CD14-positive monocyte (primary cell): ENCODE measurements around the gene FKBP9. TPM values are rescaled to one million over a fixed set of nuclear protein-coding genes. Genes with fewer than 3 reads are reported as not detected.

Experiments used
- DNase-seq, 3 donors: peaks; one replicate each; pipeline ENCODE4 v3.0.0-alpha.2; 2011 to 2022
- H2AFZ ChIP-seq: 2 replicates; pipeline ENCODE4 v1.6.0; 2012; ENCODE audit warnings: mild to moderate bottlenecking, low read depth, low read length, inconsistent platforms; ENCODE audit not compliant: insufficient read depth, poor library complexity, severe bottlenecking
- H3K27ac ChIP-seq, 2 donors: 1 replicate in 1 of 2; 2 replicates in 1 of 2; pipeline ENCODE4 v1.5.1; 2012 to 2013; ENCODE audit warnings: low read length in 2 of 2, control low read depth in 1 of 2, inconsistent platforms in 1 of 2, low read depth in 1 of 2, mild to moderate bottlenecking in 1 of 2
- H3K27me3 ChIP-seq, 2 donors: one replicate each; pipeline versions ENCODE4 v1.6.0 to v1.6.1; 2011 to 2013; ENCODE audit warnings: low read length in 2 of 2; ENCODE audit not compliant: control insufficient read depth in 2 of 2, insufficient read depth in 2 of 2
- H3K36me3 ChIP-seq, 2 donors: replicated peaks in 1 of 2; 1 replicate in 1 of 2; 2 replicates in 1 of 2; pipeline versions ENCODE4 v1.5.1 to v1.6.1; 2012 to 2013; ENCODE audit warnings: low read length in 2 of 2, control low read depth in 1 of 2, inconsistent platforms in 1 of 2, mild to moderate bottlenecking in 1 of 2; ENCODE audit not compliant: insufficient read depth in 2 of 2, control insufficient read depth in 1 of 2
- H3K4me1 ChIP-seq, 2 donors: 1 replicate in 1 of 2; 2 replicates in 1 of 2; pipeline versions ENCODE4 v1.5.1 to v1.6.1; 2012 to 2013; ENCODE audit warnings: low read length in 2 of 2, control low read depth in 1 of 2, inconsistent platforms in 1 of 2, mild to moderate bottlenecking in 1 of 2, moderate library complexity in 1 of 2; ENCODE audit not compliant: insufficient read depth in 2 of 2, control insufficient read depth in 1 of 2
- H3K4me2 ChIP-seq: replicated peaks from 2 replicates; pipeline ENCODE3; 2012; ENCODE audit warnings: low read length, moderate library complexity, mild to moderate bottlenecking; ENCODE audit not compliant: poor library complexity, severe bottlenecking; ENCODE audit errors: extremely low read depth
- H3K4me3 ChIP-seq, 3 experiments: fragments of 200-600 bp in 1 of 3; sonication (generic) in 1 of 3; replicated peaks in 1 of 3; 1 replicate in 2 of 3; 2 replicates in 1 of 3; pipeline ENCODE4 v1.5.1; 2011 to 2013; ENCODE audit warnings: low read length in 3 of 3, mild to moderate bottlenecking in 3 of 3, control low read depth in 2 of 3, low read depth in 2 of 3, inconsistent platforms in 1 of 3, moderate library complexity in 1 of 3
- H3K79me2 ChIP-seq: 2 replicates; pipeline ENCODE4 v1.6.0; 2012; ENCODE audit warnings: mild to moderate bottlenecking, control low read depth, inconsistent platforms, low read length, moderate library complexity; ENCODE audit not compliant: insufficient read depth
- H3K9ac ChIP-seq: 2 replicates; pipeline ENCODE4 v1.6.0; 2017; ENCODE audit warnings: low read length, mild to moderate bottlenecking; ENCODE audit not compliant: insufficient read depth, poor library complexity, severe bottlenecking
- H3K9me3 ChIP-seq, 2 donors: replicated peaks in 1 of 2; 1 replicate in 1 of 2; 2 replicates in 1 of 2; pipeline versions ENCODE4 v1.5.1 to v1.6.1; 2012 to 2013; ENCODE audit warnings: low read length in 2 of 2, control low read depth in 1 of 2; ENCODE audit not compliant: control insufficient read depth in 1 of 2, insufficient read depth in 1 of 2
- H4K20me1 ChIP-seq: 2 replicates; pipeline ENCODE4 v1.6.0; 2012; ENCODE audit warnings: mild to moderate bottlenecking, low read length, control low read depth, moderate library complexity; ENCODE audit not compliant: insufficient read depth
- H3K27ac Mint-ChIP-seq, 7 donors: one replicate each; pipeline ENCODE4 v1.8.0; 2020; ENCODE audit warnings: mild to moderate bottlenecking in 7 of 7, mixed read lengths in 7 of 7, moderate library complexity in 6 of 7, inconsistent platforms in 2 of 7
- H3K27me3 Mint-ChIP-seq, 3 donors: one replicate each; pipeline ENCODE4 v1.8.0; 2021 to 2022; ENCODE audit warnings: low read depth in 3 of 3, mild to moderate bottlenecking in 3 of 3, mixed read lengths in 3 of 3, moderate library complexity in 3 of 3, inconsistent platforms in 1 of 3
- H3K36me3 Mint-ChIP-seq, 2 donors: one replicate each; pipeline ENCODE4 v1.8.0; 2020; ENCODE audit warnings: mixed read lengths in 2 of 2, inconsistent platforms in 1 of 2, mild to moderate bottlenecking in 1 of 2
- H3K4me1 Mint-ChIP-seq: one replicate; pipeline ENCODE4 v1.8.0; 2020; ENCODE audit warnings: mild to moderate bottlenecking, mixed read lengths
- H3K4me3 Mint-ChIP-seq, 2 donors: one replicate each; pipeline ENCODE4 v1.8.0; 2020; ENCODE audit warnings: mild to moderate bottlenecking in 2 of 2, mixed read lengths in 2 of 2, moderate library complexity in 1 of 2
- H3K9me3 Mint-ChIP-seq, 7 donors: one replicate each; pipeline ENCODE4 v1.8.0; 2020 to 2022; ENCODE audit warnings: mixed read lengths in 7 of 7, mild to moderate bottlenecking in 6 of 7, moderate library complexity in 6 of 7, inconsistent platforms in 2 of 7
- WGBS: methylation state at CpG from one replicate; pipeline ENCODE4 v1.1.5; 2013; ENCODE audit warnings: missing lambda C conversion rate; ENCODE audit not compliant: insufficient coverage; 5-methylcytosine and 5-hydroxymethylcytosine counted together
- intact Hi-C, 2 donors: fragments of 100-400 bp; cut with micrococcal nuclease; formaldehyde crosslinking; loops; one replicate each; pipeline versions ENCODE4 v1.15.0 to v1.15.1; 2023
- polyA plus RNA-seq, 3 donors: library from polyadenylated mRNA; depleted of rRNA in 1 of 3; unstranded in 2 of 3; stranded (reverse) in 1 of 3; fragments of 300-500 nt in 2 of 3; fragments of >200 nt in 1 of 3; fragmentation: Illumina TruSeq in 2 of 3; gene quantifications; 1 replicate in 2 of 3; 2 replicates in 1 of 3; pipeline ENCODE4 v1.2.3, GENCODE V29; 2012 to 2021
- TF ChIP-seq, protein P1 (sequence below): fragments of 200-600 bp; IDR thresholded peaks from one replicate; pipeline ENCODE4 v1.8.0; 2022; ENCODE audit warnings: antibody characterized with exemption, mild to moderate bottlenecking

The FKBP9 gene
- polyA plus RNA-seq, 3 donors: 2.9 to 5.6 (median 4.2) TPM

GRCh38 chr7:32943252-32944030 lies 13.8 kb upstream of the FKBP9 start:
- peak overlapping the region; percentile 93 for H3K4me2 ChIP-seq
- peaks cover 23% of the 10 kb centered on the region for H3K4me1 Mint-ChIP-seq
- peaks cover 11 to 24% of the 10 kb centered on the region in 2 donors for H3K4me1 ChIP-seq
- H2AFZ ChIP-seq: peak overlapping the region; percentile 98
- H3K36me3 Mint-ChIP-seq: peaks cover 0 to 5% of the 10 kb centered on the region in 2 donors
- no peak overlapping the region for H3K27ac ChIP-seq
- 0% methylated on average over 5 of the region's 6 CpGs for WGBS
- H3K27me3 Mint-ChIP-seq: peaks cover 1 to 4% (median 1%) of the 10 kb centered on the region in 3 donors
- H3K4me3 Mint-ChIP-seq: peak overlapping the region; percentile 42 to 58
- H3K9me3 ChIP-seq: peaks cover 8% of the 10 kb centered on the region in 2 donors
- no peaks in the 10 kb centered on the region for H3K79me2 ChIP-seq
- H3K9me3 Mint-ChIP-seq: peaks cover 5 to 26% (median 18%) of the 10 kb centered on the region in 7 donors
- no peaks in the 10 kb centered on the region for H3K27me3 ChIP-seq
- TF ChIP-seq, protein P1, sequence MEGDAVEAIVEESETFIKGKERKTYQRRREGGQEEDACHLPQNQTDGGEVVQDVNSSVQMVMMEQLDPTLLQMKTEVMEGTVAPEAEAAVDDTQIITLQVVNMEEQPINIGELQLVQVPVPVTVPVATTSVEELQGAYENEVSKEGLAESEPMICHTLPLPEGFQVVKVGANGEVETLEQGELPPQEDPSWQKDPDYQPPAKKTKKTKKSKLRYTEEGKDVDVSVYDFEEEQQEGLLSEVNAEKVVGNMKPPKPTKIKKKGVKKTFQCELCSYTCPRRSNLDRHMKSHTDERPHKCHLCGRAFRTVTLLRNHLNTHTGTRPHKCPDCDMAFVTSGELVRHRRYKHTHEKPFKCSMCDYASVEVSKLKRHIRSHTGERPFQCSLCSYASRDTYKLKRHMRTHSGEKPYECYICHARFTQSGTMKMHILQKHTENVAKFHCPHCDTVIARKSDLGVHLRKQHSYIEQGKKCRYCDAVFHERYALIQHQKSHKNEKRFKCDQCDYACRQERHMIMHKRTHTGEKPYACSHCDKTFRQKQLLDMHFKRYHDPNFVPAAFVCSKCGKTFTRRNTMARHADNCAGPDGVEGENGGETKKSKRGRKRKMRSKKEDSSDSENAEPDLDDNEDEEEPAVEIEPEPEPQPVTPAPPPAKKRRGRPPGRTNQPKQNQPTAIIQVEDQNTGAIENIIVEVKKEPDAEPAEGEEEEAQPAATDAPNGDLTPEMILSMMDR: peak; percentile 25
- peak overlapping the region; percentile 70 for H3K9ac ChIP-seq
- intact Hi-C loops: loop anchor here in 1 of 2 donors (5.0 to 10.0 kb wide), 2 partner anchors 59 to 96 kb away; no protein-coding TSS in a partner anchor
- H3K36me3 ChIP-seq: no peaks in the 10 kb centered on the region
- H3K27ac Mint-ChIP-seq: peak overlapping the region in 1 of 7 donors; percentile 58
- H4K20me1 ChIP-seq: no peaks in the 10 kb centered on the region
- DNase-seq: no peak
- peak overlapping the region in 1 of 3 experiments; percentile 86 for H3K4me3 ChIP-seq

GRCh38 chr7:32947420-32947983 lies 9.7 kb upstream of the FKBP9 start:
- intact Hi-C loops: loop anchor here in 1 of 2 donors (10.0 kb wide), 1 partner anchor 63 kb away; no protein-coding TSS in a partner anchor
- Histone ChIP-seq H4K20me1 (no peaks in the 10 kb centered on the region), H3K36me3 (no peaks in the 10 kb centered on the region), H2AFZ (no peak overlapping the region), H3K4me3 (no peak overlapping the region), H3K4me1 (peaks cover 0 to 10% of the 10 kb centered on the region in 2 donors), H3K4me2 (no peak overlapping the region), H3K9me3 (peaks cover 11 to 16% of the 10 kb centered on the region in 2 donors), H3K27me3 (no peaks in the 10 kb centered on the region), H3K79me2 (no peaks in the 10 kb centered on the region), H3K9ac (no peak overlapping the region), H3K27ac (no peak overlapping the region)
- Mint-ChIP-seq H3K27ac (no peak overlapping the region), H3K4me3 (no peak overlapping the region), H3K4me1 (peaks cover 2% of the 10 kb centered on the region), H3K9me3 (peaks cover 9 to 34% (median 23%) of the 10 kb centered on the region in 7 donors), H3K27me3 (peaks cover 3 to 4% (median 4%) of the 10 kb centered on the region in 3 donors), H3K36me3 (no peaks in the 10 kb centered on the region)
- no CpG with 5 or more reads among the region's 3 CpGs for WGBS
- TF ChIP-seq, protein P1: no peak
- DNase-seq: no peak
